Activated T-helper 2 cell treated with anti-CD3 and anti-CD28 coated beads, Interferon-gamma antibody, Interleukin-2, Interleukin-4, amounts not matched to agents 10 μg/mL and 5 μg/mL and 100 μg/mL, durations not matched to agents 14 hours and 24 hours and 36 hours (primary cell): ENCODE results near the gene GYS1. TPM values are rescaled to one million over a fixed set of nuclear protein-coding genes. Genes with fewer than 3 reads are reported as not detected.
"Not testable (repeated sequence)": the region's sequence is repeated elsewhere in the genome, so short reads cannot be mapped to it uniquely, and the experiment has no call there.

Experiments used
- DNase-seq: peaks from one replicate; pipeline ENCODE4 v3.0.0; 2021; ENCODE audit warnings: low spot score
- H3K27ac Mint-ChIP-seq: one replicate; pipeline ENCODE4 v1.8.0; 2021; ENCODE audit warnings: mixed read lengths
- H3K27me3 Mint-ChIP-seq: one replicate; pipeline ENCODE4 v1.8.0; 2021; ENCODE audit warnings: low read depth, mixed read lengths
- H3K36me3 Mint-ChIP-seq: one replicate; pipeline ENCODE4 v1.8.0; 2021; ENCODE audit warnings: low read depth, mixed read lengths
- H3K4me1 Mint-ChIP-seq: one replicate; pipeline ENCODE4 v1.8.0; 2021; ENCODE audit warnings: low read depth, mixed read lengths
- H3K4me3 Mint-ChIP-seq: one replicate; pipeline ENCODE4 v1.8.0; 2021; ENCODE audit warnings: low read depth, mild to moderate bottlenecking, moderate library complexity, mixed read lengths
- H3K9me3 Mint-ChIP-seq: one replicate; pipeline ENCODE4 v1.8.0; 2021; ENCODE audit warnings: mixed read lengths
- intact Hi-C: fragments of 100-400 bp; cut with micrococcal nuclease; formaldehyde crosslinking; loops from one replicate; pipeline ENCODE4 v1.15.1; 2023
- total RNA-seq: library from RNA; stranded (reverse); gene quantifications from 2 replicates; pipeline ENCODE4 v1.2.3, GENCODE V29; 2022

GYS1 gene
- total RNA-seq, 1 donor from 2014 or later, result 70.3 TPM

GRCh38 chr19:49025088-49025487 is 32.0 kb upstream of the GYS1 start:
- DNase-seq, H3K36me3 Mint-ChIP-seq, H3K4me3 Mint-ChIP-seq, H3K27me3 Mint-ChIP-seq, H3K9me3 Mint-ChIP-seq, H3K27ac Mint-ChIP-seq, intact Hi-C loops, H3K4me1 Mint-ChIP-seq: not testable (repeated sequence)

DNA sequence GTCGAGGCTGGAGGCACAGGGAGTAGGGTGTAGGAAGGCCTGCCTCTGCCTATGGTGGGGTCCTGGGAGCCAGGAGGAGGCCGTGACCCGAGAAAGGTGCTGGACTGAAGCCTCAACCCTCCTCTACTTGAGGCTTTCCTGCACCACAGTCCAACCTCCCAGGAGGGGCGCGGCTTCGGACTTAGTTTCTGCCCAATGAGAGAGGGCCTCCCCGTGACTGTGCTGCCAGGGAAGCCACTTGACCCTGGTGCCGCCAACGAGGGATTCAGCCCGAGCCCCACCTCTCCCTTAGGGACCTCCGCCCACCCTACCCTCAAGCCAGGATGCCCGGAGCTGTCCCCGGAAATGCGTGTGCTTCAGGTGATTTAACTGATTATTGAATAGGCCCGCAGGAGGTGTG is 31.1 kb upstream of the GYS1 start, which contains the start of gene CGB3:
Gene CGB3 (minus strand): TSS at position 101 of the 400 bp plus-strand sequence. CDS start 362 bp downstream, outside the sequence.
- H3K4me1 Mint-ChIP-seq, result peaks cover 10% of the 10 kb centered on the region
- intact Hi-C loops, H3K27me3 Mint-ChIP-seq, DNase-seq, H3K36me3 Mint-ChIP-seq, H3K9me3 Mint-ChIP-seq, H3K4me3 Mint-ChIP-seq, H3K27ac Mint-ChIP-seq: not testable (repeated sequence)

GRCh38 chr19:49022116-49022515 is 29.0 kb upstream of the GYS1 start:
- Mint-ChIP-seq H3K27ac (no peak overlapping the region), H3K27me3 (peaks cover 10% of the 10 kb centered on the region), H3K36me3 (no peaks in the 10 kb centered on the region), H3K4me3 (no peak overlapping the region), H3K9me3 (no peaks in the 10 kb centered on the region), H3K4me1 (peaks cover 20% of the 10 kb centered on the region)
- intact Hi-C loops, result no loop called here
- DNase-seq, result no peak

DNA sequence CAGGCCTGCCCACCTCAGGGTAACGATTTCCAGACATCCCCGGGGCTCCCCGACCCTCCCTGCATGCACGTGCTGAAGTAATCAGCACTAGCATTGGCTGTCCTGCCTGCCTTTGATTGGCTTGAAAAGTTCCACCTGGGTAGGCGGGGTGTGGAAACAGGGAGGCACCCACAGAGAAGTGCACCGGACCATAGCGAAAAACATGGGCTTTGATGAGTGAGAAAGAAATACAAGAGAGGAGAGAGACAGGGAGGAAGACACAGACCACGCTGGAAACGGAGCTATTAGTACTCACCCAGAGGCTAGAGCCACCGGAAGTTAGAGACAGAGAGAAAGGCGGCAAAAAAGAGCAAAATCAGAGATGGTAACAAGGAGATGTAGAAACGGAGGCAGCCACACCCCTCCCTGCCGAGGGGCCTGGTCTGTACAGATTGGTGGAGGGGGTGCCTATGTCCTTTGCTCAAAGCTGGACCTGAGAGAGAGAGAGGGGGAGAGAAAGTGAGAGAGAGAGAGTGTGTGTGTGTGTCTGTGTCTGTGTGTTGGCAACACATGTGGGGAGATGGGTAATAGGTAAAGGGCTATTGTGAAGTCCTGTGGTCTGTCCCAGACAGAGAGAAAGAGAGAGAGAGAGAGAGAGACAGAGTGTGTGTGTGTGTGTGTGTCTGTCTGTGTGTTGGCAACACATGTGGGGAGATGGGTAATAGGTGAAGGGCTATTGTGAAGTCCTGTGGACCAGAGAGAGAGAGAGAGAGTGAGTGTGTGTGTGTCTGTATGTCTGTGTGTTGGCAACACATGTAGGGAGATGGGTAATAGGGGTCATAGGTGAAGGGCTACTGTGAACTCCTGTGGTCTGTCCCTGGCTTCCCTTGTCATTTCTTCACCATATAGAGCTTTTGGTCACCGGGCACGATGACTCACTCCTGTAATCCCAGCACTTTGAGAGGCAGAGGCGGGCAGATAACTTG is 28.1 kb upstream of the GYS1 start:
- Mint-ChIP-seq H3K27ac (no peak overlapping the region), H3K4me3 (no peak overlapping the region), H3K36me3 (peaks cover 3% of the 10 kb centered on the region)

DNA sequence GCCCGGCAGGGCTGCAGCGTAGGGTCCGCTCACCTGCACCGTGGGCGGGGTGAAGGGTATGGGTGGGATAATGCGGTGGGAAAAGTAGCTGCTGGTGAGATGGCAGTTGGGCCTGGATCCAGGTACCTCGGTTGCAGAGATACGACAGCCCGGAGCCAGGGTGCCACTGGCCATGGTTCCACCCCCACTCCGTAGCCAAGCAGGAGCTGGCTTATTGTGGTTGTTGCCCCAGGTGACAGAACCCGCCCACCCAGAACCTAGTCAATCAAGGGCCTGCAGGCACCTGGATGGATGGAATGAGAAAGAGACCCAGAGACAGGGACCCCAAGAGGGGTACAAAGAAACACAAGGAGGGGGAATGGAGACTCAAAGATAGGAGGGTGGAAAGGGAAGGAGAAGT is 27.2 kb upstream of the GYS1 start:
- H3K4me3 Mint-ChIP-seq, result no peak overlapping the region
- H3K36me3 Mint-ChIP-seq, result peaks cover 9% of the 10 kb centered on the region
- H3K27me3 Mint-ChIP-seq, result peaks cover 10% of the 10 kb centered on the region
- DNase-seq, result no peak
- no peaks in the 10 kb centered on the region for H3K9me3 Mint-ChIP-seq
- peaks cover 20% of the 10 kb centered on the region for H3K4me1 Mint-ChIP-seq
- H3K27ac Mint-ChIP-seq, result no peak overlapping the region
- intact Hi-C loops, result no loop called here

More for the DNA sequence above, 28.1 kb upstream of the GYS1 start:
- Mint-ChIP-seq H3K27me3 (peaks cover 10% of the 10 kb centered on the region), H3K4me1 (peaks cover 20% of the 10 kb centered on the region), H3K9me3 (no peaks in the 10 kb centered on the region)
- intact Hi-C loops, result no loop called here
- DNase-seq, result no peak

GRCh38 chr19:49019242-49019932 is 26.3 kb upstream of the GYS1 start:
- intact Hi-C loops, result no loop called here
- peaks cover 15% of the 10 kb centered on the region for H3K36me3 Mint-ChIP-seq
- no peaks in the 10 kb centered on the region for H3K9me3 Mint-ChIP-seq
- no peak overlapping the region for H3K27ac Mint-ChIP-seq
- H3K4me1 Mint-ChIP-seq, result peaks cover 20% of the 10 kb centered on the region
- DNase-seq, result peak; percentile 50
- H3K4me3 Mint-ChIP-seq, result peak overlapping the region; percentile 85
- peaks cover 10% of the 10 kb centered on the region for H3K27me3 Mint-ChIP-seq

DNA sequence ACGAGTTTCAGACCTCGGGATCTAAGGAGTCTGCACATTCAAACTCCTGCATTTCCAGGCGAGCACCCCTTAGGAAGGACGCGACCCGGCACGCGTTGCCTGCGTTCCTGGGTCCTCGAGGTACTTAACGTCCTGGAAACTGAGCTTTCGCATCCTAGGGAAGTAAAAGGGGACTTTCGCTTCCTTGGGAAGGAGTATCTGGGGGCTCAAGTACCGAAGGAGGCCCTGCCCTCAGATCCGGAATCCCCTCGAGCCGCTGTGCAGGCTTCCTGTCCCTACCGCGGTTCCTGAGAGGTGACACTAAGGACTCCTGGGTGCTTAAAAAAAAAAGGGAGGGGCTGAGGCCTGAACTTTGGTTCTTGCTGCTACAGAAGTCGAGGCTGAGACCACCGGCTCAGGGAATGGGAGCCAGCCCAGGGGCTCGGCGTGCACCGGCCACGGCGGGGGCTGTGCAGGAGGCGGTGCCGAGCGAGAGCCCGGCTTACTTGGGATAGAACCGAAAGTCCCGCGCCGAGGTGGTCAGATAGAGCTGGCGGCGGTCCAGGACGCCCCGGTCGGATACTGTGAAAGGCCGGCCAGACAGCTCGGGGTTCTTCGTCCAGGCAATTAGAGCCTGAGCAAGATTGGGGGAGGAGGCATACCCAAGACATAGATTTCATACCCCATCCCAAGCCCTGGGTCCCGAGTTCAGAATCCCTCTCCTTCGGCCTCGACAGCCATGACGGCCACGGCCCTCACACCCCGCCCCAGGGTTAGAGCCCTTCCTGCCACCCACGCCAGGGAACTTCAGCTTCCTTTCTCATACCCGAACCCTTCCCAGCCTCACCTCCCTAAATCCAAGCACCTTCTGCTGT is 25.5 kb upstream of the GYS1 start:
- Mint-ChIP-seq H3K36me3 (peaks cover 21% of the 10 kb centered on the region), H3K4me1 (peaks cover 20% of the 10 kb centered on the region), H3K4me3 (peak overlapping the region; percentile 85), H3K27me3 (peaks cover 10% of the 10 kb centered on the region)
- H3K9me3 Mint-ChIP-seq, H3K27ac Mint-ChIP-seq, DNase-seq, intact Hi-C loops: not testable (repeated sequence)

DNA sequence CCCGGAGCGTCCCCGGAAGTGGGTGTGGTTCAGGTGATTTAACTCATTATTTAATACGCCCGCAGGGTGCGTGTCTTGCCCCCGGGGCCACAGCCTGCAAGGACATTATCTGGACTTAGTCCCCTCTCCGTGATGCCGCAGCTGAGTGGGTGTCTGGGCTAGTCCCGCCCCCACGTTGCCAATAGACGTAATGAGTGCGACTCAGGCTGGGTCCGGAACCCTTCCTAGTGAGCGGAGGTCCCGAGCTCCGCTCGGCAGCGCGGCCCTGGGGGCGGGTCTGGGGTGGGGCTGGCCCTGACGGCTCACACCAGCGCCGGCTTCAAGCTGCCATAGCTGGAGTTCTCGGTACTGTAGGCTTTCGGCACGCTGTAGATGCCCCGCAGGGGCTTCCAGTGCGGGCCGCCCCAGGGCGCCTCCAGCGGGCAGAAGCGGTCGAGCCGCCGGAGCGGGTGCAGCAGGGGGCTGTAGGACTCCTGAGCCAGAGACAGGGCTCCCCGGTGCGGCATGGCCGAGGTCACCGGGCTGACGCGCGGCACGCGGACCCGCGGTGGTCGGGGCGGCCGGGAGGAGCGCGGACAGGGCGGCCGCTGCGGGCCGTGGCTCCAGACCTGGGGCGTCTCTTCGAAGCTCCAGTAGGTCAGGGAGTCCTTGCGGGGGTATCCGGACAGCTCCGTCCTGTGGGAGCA is 24.7 kb upstream of the GYS1 start:
- H3K36me3 Mint-ChIP-seq, result peaks cover 21% of the 10 kb centered on the region
- peaks cover 20% of the 10 kb centered on the region for H3K4me1 Mint-ChIP-seq
- peak; percentile 48 for DNase-seq
- peak overlapping the region; percentile 85 for H3K4me3 Mint-ChIP-seq
- intact Hi-C loops, result no loop called here
- peaks cover 10% of the 10 kb centered on the region for H3K27me3 Mint-ChIP-seq
- no peak overlapping the region for H3K27ac Mint-ChIP-seq
- H3K9me3 Mint-ChIP-seq, result no peaks in the 10 kb centered on the region

- H3K27ac Mint-ChIP-seq, result no peak within 1 kb of the TSS
- peak within 1 kb of the TSS; percentile 21 for H3K4me3 Mint-ChIP-seq
These were observed 24.0 kb upstream of the GYS1 start, which contains the start of gene LHB for GRCh38 chr19:49017041-49017665. Gene LHB (minus strand): TSS chr19:49017091. CDS start chr19:49017081, 10 bp downstream.

DNA sequence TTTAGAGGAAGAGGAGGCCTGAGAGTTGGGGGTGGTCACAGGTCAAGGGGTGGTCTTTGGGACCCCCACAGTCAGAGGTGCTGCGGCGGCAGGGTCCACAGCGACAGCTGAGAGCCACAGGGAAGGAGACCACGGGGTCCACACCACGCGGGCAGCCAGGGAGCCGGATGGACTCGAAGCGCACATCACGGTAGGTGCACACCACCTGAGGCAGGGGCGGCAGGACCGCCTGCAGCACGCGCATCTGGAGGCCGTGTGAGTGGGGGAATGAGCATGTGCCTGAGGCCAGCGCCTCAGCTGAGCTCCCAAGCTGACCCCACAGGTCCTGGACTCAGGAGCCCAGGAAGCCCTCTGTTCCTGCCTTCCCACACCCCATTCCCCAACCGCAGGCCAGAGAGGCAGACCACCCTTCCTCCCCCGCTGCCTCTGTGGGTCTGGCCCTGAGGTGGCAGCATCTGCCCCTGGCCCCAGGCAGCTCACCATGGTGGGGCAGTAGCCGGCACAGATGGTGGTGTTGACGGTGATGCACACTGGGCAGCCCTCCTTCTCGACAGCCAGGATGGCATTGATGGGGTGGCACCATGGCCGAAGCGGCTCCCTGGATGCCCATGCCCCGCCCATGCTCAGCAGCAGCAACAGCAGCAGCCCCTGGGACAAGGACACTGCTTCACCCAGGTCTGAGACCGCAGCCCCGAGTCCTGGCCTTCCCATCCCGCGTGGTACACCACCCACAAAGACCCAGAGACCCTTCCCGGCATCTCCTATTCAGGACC is 23.1 kb upstream of the GYS1 start:
- H3K36me3 Mint-ChIP-seq, result peaks cover 24% of the 10 kb centered on the region
- peaks cover 16% of the 10 kb centered on the region for H3K4me1 Mint-ChIP-seq
- H3K27me3 Mint-ChIP-seq, result peaks cover 8% of the 10 kb centered on the region
- intact Hi-C loops, result no loop called here
- no peak for DNase-seq
- no peak overlapping the region for H3K27ac Mint-ChIP-seq
- H3K9me3 Mint-ChIP-seq, result no peaks in the 10 kb centered on the region
- H3K4me3 Mint-ChIP-seq, result no peak overlapping the region

More at GRCh38 chr19:49017041-49017665, 24.0 kb upstream of the GYS1 start, which contains the start of gene LHB:
- DNase-seq, result no peak
- peaks cover 21% of the 10 kb centered on the region for H3K36me3 Mint-ChIP-seq
- intact Hi-C loops, result no loop called here
- no peaks in the 10 kb centered on the region for H3K9me3 Mint-ChIP-seq
- H3K27me3 Mint-ChIP-seq, result peaks cover 10% of the 10 kb centered on the region
- H3K4me1 Mint-ChIP-seq, result peaks cover 20% of the 10 kb centered on the region

DNA sequence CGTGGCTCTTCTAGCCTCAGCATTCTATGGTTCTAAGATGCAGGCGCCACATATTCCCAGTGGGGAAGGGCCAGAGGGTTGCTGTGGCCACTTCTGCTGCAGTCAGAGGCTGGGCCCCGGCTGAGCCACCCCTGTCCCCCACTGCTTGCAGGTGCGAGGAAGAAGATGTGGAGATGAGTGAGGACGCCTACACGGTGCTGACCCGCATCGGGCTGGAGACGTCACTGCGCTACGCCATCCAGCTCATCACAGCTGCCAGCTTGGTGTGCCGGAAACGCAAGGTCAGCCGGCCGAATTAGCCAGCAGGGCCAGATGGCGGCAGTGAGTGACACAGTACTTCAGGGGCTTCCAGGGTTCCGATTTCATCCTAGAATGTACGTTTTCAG is 21.8 kb upstream of the GYS1 start:
- Mint-ChIP-seq H3K27me3 (peaks cover 8% of the 10 kb centered on the region), H3K4me3 (no peak overlapping the region), H3K36me3 (peaks cover 35% of the 10 kb centered on the region), H3K9me3 (no peaks in the 10 kb centered on the region), H3K4me1 (peaks cover 11% of the 10 kb centered on the region), H3K27ac (no peak overlapping the region)
- intact Hi-C loops, result no loop called here
- DNase-seq, result no peak
